Measurements from ENCODE around the gene ULK4.

- no peak for TF ChIP-seq POLR2A (IDR thresholded peaks at IDR 0.05; ENCODE audit: low read depth, low read length)
- TF ChIP-seq POLR2AphosphoS5 (IDR thresholded peaks at IDR 0.05; ENCODE audit: low read depth, low read length): no peak
Observed at GRCh38 chr3:41357271-41357670, 604.6 kb downstream of the ULK4 start.

Measured in GM12891 (cell line).